ENCODE data around the gene QPRT. TPM values are rescaled to one million over a fixed set of nuclear protein-coding genes. Genes with fewer than 3 reads are reported as not detected.

Gene QPRT
- total and polyA plus RNA-seq, 2 experiments from 2014 or later: 65.4 to 128 TPM

GRCh38 chr16:29743827-29744531 is 65.0 kb downstream of the QPRT start:
- H4K20me1 ChIP-seq (replicated peaks; ENCODE audit: insufficient read depth): peaks cover 21% of the 10 kb centered on the region
- peak; percentile 35 for DNase-seq (ENCODE audit: low spot score)
- ATAC-seq: peak; percentile 34
- peaks cover 3% of the 10 kb centered on the region for H3K4me1 Mint-ChIP-seq
- H3F3A ChIP-seq (replicated peaks; ENCODE audit: low read depth): peaks cover 47% of the 10 kb centered on the region
- H3K4me1 ChIP-seq (ENCODE audit: insufficient read depth): peaks cover 3% of the 10 kb centered on the region; the same call in 1 of the 2 replicates
- H2AFZ ChIP-seq: no peak overlapping the region
- H3K27me3 Mint-ChIP-seq (ENCODE audit: insufficient read depth, low read depth, poor library complexity): peaks cover 57% of the 10 kb centered on the region
- peaks cover 35% of the 10 kb centered on the region for H3K9me3 Mint-ChIP-seq
- no peaks in the 10 kb centered on the region for H3K9me2 ChIP-seq (ENCODE audit: insufficient read depth)
- no peaks in the 10 kb centered on the region for H3K36me3 ChIP-seq (ENCODE audit: insufficient read depth)
- no peak overlapping the region for H3K4me2 ChIP-seq
- H3K4me3 Mint-ChIP-seq: no peak overlapping the region
- TF ChIP-seq JUNB (IDR thresholded peaks at IDR 0.05; ENCODE audit: unreplicated experiment) (no peak), POLR2AphosphoS5 (IDR thresholded peaks at IDR 0.05; ENCODE audit: low read depth) (no peak), STAT1 (IDR thresholded peaks at IDR 0.05; ENCODE audit: unreplicated experiment) (no peak), NANOG (IDR thresholded peaks at IDR 0.05; ENCODE audit: borderline replicate concordance) (no peak), ETS1 (IDR thresholded peaks at IDR 0.05) (no peak), CREB1 (CRISPR knock-in tag; IDR thresholded peaks at IDR 0.05; ENCODE audit: low read depth) (no peak), CTCF (conservative IDR thresholded peaks at IDR 0.05; ENCODE audit: low read depth in 2 of 2) (no peak)
- 0 out of 2 replicates have a peak overlapping the region, but pooled peaks have one; percentile 55 for H3K27ac ChIP-seq (ENCODE audit: low read depth)
- no peaks in the 10 kb centered on the region for H3K79me2 ChIP-seq (replicated peaks; ENCODE audit: insufficient read depth)
- H3K27ac Mint-ChIP-seq: no peak overlapping the region
- H3K27me3 ChIP-seq (ENCODE audit: insufficient read depth): no peaks in the 10 kb centered on the region
- no peak overlapping the region for H3K4me3 ChIP-seq
- H3K36me3 Mint-ChIP-seq (ENCODE audit: low read depth): peaks cover 42% of the 10 kb centered on the region

- Histone ChIP-seq H3K9me2 (ENCODE audit: insufficient read depth) (no peaks in the 10 kb centered on the region), H3K4me1 (ENCODE audit: insufficient read depth) (peaks cover 3% of the 10 kb centered on the region; the same call in 1 of the 2 replicates), H3K4me3 (no peak overlapping the region), H3K79me2 (replicated peaks; ENCODE audit: insufficient read depth) (no peaks in the 10 kb centered on the region), H3K4me2 (no peak overlapping the region), H3K36me3 (ENCODE audit: insufficient read depth) (no peaks in the 10 kb centered on the region), H3K27ac (ENCODE audit: low read depth) (0 out of 2 replicates have a peak overlapping the region, but pooled peaks have one; percentile 55), H4K20me1 (replicated peaks; ENCODE audit: insufficient read depth) (peaks cover 21% of the 10 kb centered on the region), H3K27me3 (ENCODE audit: insufficient read depth) (no peaks in the 10 kb centered on the region), H3F3A (replicated peaks; ENCODE audit: low read depth) (peaks cover 46% of the 10 kb centered on the region), H2AFZ (no peak overlapping the region)
- ATAC-seq: peak; percentile 26
- Mint-ChIP-seq H3K4me3 (no peak overlapping the region), H3K9me3 (peaks cover 40% of the 10 kb centered on the region), H3K36me3 (ENCODE audit: low read depth) (peaks cover 44% of the 10 kb centered on the region), H3K27me3 (ENCODE audit: insufficient read depth, low read depth, poor library complexity) (peaks cover 55% of the 10 kb centered on the region), H3K4me1 (peaks cover 3% of the 10 kb centered on the region), H3K27ac (no peak overlapping the region)
- peak; percentile 58 for TF ChIP-seq POLR2AphosphoS5 (IDR thresholded peaks at IDR 0.05; ENCODE audit: low read depth)
- no peak for TF ChIP-seq ZNF331 (CRISPR knock-in tag; IDR thresholded peaks at IDR 0.05; ENCODE audit: low read depth)
- TF ChIP-seq CREB1 (CRISPR knock-in tag; IDR thresholded peaks at IDR 0.05; ENCODE audit: low read depth): no peak
- DNase-seq (ENCODE audit: low spot score): peak; percentile 33
Observed at GRCh38 chr16:29744541-29745101, 65.6 kb downstream of the QPRT start.

Data from GM23338 (cell line).